OCI-LY7 (cell line): ENCODE measurements around the gene MTF2. TPM values are rescaled to one million over a fixed set of nuclear protein-coding genes. Genes with fewer than 3 reads are reported as not detected.

Source experiments
- BruUV-seq: library from RNA; stranded (reverse); fragments of 400-500 nt; replicated peaks from 2 replicates; lab custom pipeline; 2021; lab: Mats Ljungman, UMichigan
- CTCF ChIA-PET: fragments of 300-600 bp; sonication (Branson Sonifier 250); formaldehyde crosslinking; loops from one replicate; lab custom pipeline; 2022; ENCODE audit warnings: antibody characterized with exemption; ENCODE audit not compliant: unreplicated experiment; lab: Charles Lee
- POLR2A ChIA-PET: fragments of 300-600 bp; sonication (Branson Sonifier 250); formaldehyde crosslinking; loops from one replicate; lab custom pipeline; 2022; ENCODE audit warnings: antibody characterized with exemption; lab: Charles Lee
- DNase-seq: peaks from one replicate; pipeline ENCODE4 v3.0.0-alpha.2; 2015; ENCODE audit warnings: low spot score
- H2AFZ ChIP-seq: fragments of 200-600 bp; sonication (generic), shearing (Covaris generic); 2 replicates; pipeline ENCODE4 v1.6.1; 2014; ENCODE audit warnings: mild to moderate bottlenecking, antibody characterized with exemption, low read length, moderate library complexity
- H3K27ac ChIP-seq: fragments of 200-600 bp; sonication (generic); 2 replicates; pipeline ENCODE4 v1.5.1; 2014; ENCODE audit warnings: mixed run types, low read depth, mild to moderate bottlenecking, moderate library complexity, low read length, inconsistent platforms; ENCODE audit not compliant: poor library complexity, severe bottlenecking
- H3K36me3 ChIP-seq: fragments of 200-600 bp; sonication (generic); 2 replicates; pipeline ENCODE4 v1.6.1; 2014; ENCODE audit warnings: mild to moderate bottlenecking, antibody characterized with exemption, low read length, moderate library complexity, mixed read lengths; ENCODE audit not compliant: insufficient read depth
- H3K4me1 ChIP-seq: fragments of 200-600 bp; sonication (generic); 2 replicates; pipeline ENCODE4 v1.5.1; 2014; ENCODE audit warnings: mild to moderate bottlenecking, low read length; ENCODE audit not compliant: insufficient read depth, poor library complexity, severe bottlenecking
- H3K4me2 ChIP-seq: fragments of 200-600 bp; sonication (generic); 2 replicates; pipeline ENCODE4 v1.6.1; 2014; ENCODE audit warnings: mild to moderate bottlenecking, low read length
- H3K4me3 ChIP-seq: fragments of 200-600 bp; sonication (generic); 2 replicates; pipeline ENCODE4 v1.5.1; 2014; ENCODE audit warnings: mild to moderate bottlenecking, low read depth, low read length; ENCODE audit not compliant: poor library complexity, severe bottlenecking
- H3K79me2 ChIP-seq: fragments of 200-600 bp; sonication (generic); 2 replicates; pipeline ENCODE4 v1.6.1; 2016; ENCODE audit warnings: low read depth, mild to moderate bottlenecking, low read length, moderate library complexity, mixed read lengths; ENCODE audit not compliant: insufficient read depth
- H3K9me2 ChIP-seq: fragments of 200-600 bp; sonication (generic); 2 replicates; pipeline ENCODE4 v1.6.1; 2016; ENCODE audit warnings: mild to moderate bottlenecking, low read length, mixed read lengths; ENCODE audit not compliant: insufficient read depth
- H3K9me3 ChIP-seq: fragments of 200-600 bp; sonication (generic); 2 replicates; pipeline ENCODE4 v1.6.1; 2014; ENCODE audit warnings: mild to moderate bottlenecking, mixed run types, low read length, mixed read lengths
- H4K20me1 ChIP-seq: fragments of 200-600 bp; sonication (generic); 2 replicates; pipeline ENCODE4 v1.6.1; 2014; ENCODE audit warnings: mild to moderate bottlenecking, antibody characterized with exemption, low read length, moderate library complexity, mixed read lengths; ENCODE audit not compliant: insufficient read depth
- EZH2phosphoT487 ChIP-seq: fragments of 200-600 bp; sonication (generic); IDR thresholded peaks from 2 replicates; pipeline ENCODE4 v1.6.1; 2018; ENCODE audit warnings: low read depth, borderline replicate concordance, mild to moderate bottlenecking, mixed run types, antibody characterized with exemption, low read length, moderate library complexity, mixed read lengths
- intact Hi-C: fragments of 100-400 bp; cut with micrococcal nuclease; formaldehyde crosslinking; loops from one replicate; pipeline ENCODE4 v1.10.0; 2022; ENCODE audit not compliant: unreplicated experiment
- total RNA-seq, 2 experiments: library from RNA; depleted of rRNA in 1 of 2; stranded (reverse); fragments of >200 nt in 1 of 2; shearing (Covaris generic) in 1 of 2; gene quantifications; 2 replicates each; pipeline ENCODE4 v1.2.3, GENCODE V29; 2014 to 2022
- TF ChIP-seq, protein P1 (sequence below): fragments of 200-600 bp; sonication (generic); conservative IDR thresholded peaks from 2 replicates; pipeline ENCODE4 v1.5.1; 2014; ENCODE audit warnings: mild to moderate bottlenecking, antibody characterized with exemption, low read length, moderate library complexity, mixed read lengths

The MTF2 gene
- total RNA-seq, 2 experiments from 2014 or later: 48.1 to 112 TPM

DNA sequence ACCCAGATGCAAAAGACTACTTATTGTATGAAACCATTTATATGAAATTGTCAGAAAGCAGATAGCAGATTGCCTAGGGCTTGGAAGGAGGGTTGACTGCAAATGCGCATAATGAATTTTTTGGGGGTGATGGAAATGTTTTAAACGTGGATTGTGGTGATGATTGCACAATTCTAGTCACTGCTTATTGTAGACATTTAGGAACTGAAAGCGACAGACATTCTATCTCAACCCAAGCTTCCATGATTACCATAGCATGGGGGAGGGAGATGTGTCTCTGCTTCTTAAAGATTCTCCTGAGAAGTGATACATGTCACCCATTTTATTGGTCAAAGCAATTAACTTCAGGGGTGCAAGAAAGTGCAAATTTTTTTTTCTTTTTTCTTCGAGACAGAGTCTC, 2.8 kb upstream of the MTF2 start:
- H2AFZ ChIP-seq: peak overlapping the region; percentile 80
- no peak for DNase-seq
- no peaks in the 10 kb centered on the region for H3K9me2 ChIP-seq
- H4K20me1 ChIP-seq: peaks cover 8% of the 10 kb centered on the region; the same call in 1 of the 2 replicates
- H3K9me3 ChIP-seq: no peaks in the 10 kb centered on the region
- no peak overlapping the region for H3K27ac ChIP-seq
- ChIA-PET CTCF (interaction anchor here (0.6 kb wide), 1 partner anchor 14 kb away, joined by 3 read pairs; no protein-coding TSS in a partner anchor), POLR2A (no interaction called here)
- no peak for TF ChIP-seq EZH2phosphoT487
- TF ChIP-seq, protein P1, sequence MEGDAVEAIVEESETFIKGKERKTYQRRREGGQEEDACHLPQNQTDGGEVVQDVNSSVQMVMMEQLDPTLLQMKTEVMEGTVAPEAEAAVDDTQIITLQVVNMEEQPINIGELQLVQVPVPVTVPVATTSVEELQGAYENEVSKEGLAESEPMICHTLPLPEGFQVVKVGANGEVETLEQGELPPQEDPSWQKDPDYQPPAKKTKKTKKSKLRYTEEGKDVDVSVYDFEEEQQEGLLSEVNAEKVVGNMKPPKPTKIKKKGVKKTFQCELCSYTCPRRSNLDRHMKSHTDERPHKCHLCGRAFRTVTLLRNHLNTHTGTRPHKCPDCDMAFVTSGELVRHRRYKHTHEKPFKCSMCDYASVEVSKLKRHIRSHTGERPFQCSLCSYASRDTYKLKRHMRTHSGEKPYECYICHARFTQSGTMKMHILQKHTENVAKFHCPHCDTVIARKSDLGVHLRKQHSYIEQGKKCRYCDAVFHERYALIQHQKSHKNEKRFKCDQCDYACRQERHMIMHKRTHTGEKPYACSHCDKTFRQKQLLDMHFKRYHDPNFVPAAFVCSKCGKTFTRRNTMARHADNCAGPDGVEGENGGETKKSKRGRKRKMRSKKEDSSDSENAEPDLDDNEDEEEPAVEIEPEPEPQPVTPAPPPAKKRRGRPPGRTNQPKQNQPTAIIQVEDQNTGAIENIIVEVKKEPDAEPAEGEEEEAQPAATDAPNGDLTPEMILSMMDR: no peak
- BruUV-seq: no TSS peak
- intact Hi-C loops: loop anchor here (5.0 kb wide), 3 partner anchors 114 to 271 kb away; partner anchors contain the start of genes DIPK1A, DR1 and RPL5
- peaks cover 19% of the 10 kb centered on the region for H3K36me3 ChIP-seq
- peaks cover 26% of the 10 kb centered on the region for H3K4me1 ChIP-seq
- no peak overlapping the region for H3K4me3 ChIP-seq
- H3K79me2 ChIP-seq: peaks cover 31% of the 10 kb centered on the region
- H3K4me2 ChIP-seq: no peak overlapping the region

DNA sequence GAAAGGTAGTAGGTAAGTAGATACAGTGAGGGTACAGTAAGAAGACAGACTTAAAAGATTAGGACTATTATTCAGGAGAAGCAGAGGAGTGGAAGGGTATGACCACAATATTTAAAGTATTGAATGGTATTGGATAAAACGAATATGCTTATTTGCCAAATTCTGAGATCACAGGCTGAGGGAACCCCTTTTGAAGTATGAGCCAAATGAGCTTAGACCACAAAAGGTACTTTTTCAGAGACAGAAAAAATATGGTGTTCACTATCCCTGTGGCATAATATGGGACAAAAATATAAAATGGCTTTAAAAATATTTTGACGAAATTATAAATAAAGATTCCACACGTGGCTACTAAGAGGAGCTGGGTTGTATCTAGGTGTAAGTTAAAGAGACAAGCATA, 880 bp upstream of the MTF2 start:
- intact Hi-C loops: loop anchor here (2.0 to 5.0 kb wide), 4 partner anchors 49 to 269 kb away; partner anchors contain the start of genes DIPK1A, DR1 and RPL5
- ChIA-PET POLR2A (interaction anchor here (0.6 to 3.2 kb wide), 30 partner anchors 8 to 246 kb away, joined by 3 to 23 read pairs (median 4); no protein-coding TSS in a partner anchor), CTCF (interaction anchor here (0.9 to 1.0 kb wide), 2 partner anchors 43 to 55 kb away, joined by 3 to 4 read pairs; no protein-coding TSS in a partner anchor)
- Histone ChIP-seq H3K4me1 (peaks cover 44% of the 10 kb centered on the region), H3K4me2 (peak overlapping the region; percentile 91), H3K4me3 (peak overlapping the region; percentile 84), H3K27ac (peak overlapping the region; percentile 87), H3K79me2 (peaks cover 50% of the 10 kb centered on the region), H3K9me3 (peaks cover 8% of the 10 kb centered on the region; the same call in 1 of the 2 replicates), H3K9me2 (no peaks in the 10 kb centered on the region), H2AFZ (peak overlapping the region; percentile 52; the same call in 1 of the 2 replicates), H3K36me3 (peaks cover 39% of the 10 kb centered on the region), H4K20me1 (peaks cover 22% of the 10 kb centered on the region)
- TF ChIP-seq EZH2phosphoT487: no peak
- TF ChIP-seq, protein P1: no peak
- BruUV-seq: no TSS peak
- no peak for DNase-seq

DNA sequence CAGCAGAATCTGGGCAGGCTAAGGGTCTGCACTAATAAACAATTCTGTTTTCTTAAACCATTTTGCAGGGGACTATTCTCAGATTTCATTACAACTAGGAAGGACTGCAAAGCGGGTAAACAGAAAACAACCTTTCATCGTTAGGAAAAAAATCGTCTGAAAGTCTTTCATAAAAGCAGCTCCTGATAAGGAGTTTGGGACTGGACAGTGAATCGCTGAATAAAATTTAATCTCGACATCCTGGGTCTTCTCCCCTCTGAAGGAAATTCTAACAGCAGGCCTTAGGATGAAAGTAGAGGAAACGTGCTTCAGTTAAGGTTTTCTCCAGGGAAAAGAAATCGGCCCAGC, 471 bp upstream of the MTF2 start:
- peaks cover 45% of the 10 kb centered on the region for H3K4me1 ChIP-seq
- H3K9me2 ChIP-seq: no peaks in the 10 kb centered on the region
- H3K9me3 ChIP-seq: peaks cover 12% of the 10 kb centered on the region
- H3K4me2 ChIP-seq: peak overlapping the region; percentile 91
- peak overlapping the region; percentile 87 for H3K27ac ChIP-seq
- peaks cover 24% of the 10 kb centered on the region for H4K20me1 ChIP-seq
- peaks cover 54% of the 10 kb centered on the region for H3K79me2 ChIP-seq
- ChIA-PET CTCF (interaction anchor here (0.9 to 1.0 kb wide), 3 partner anchors 10 to 55 kb away, joined by 3 to 4 read pairs (median 3); no protein-coding TSS in a partner anchor), POLR2A (interaction anchor here (0.6 to 3.2 kb wide), 30 partner anchors 8 to 246 kb away, joined by 3 to 23 read pairs (median 4); no protein-coding TSS in a partner anchor)
- TSS peak; percentile 98 for BruUV-seq
- peak overlapping the region; percentile 84 for H3K4me3 ChIP-seq
- intact Hi-C loops: loop anchor here (2.0 to 5.0 kb wide), 4 partner anchors 50 to 269 kb away; partner anchors contain the start of genes DIPK1A, DR1 and RPL5
- DNase-seq: no peak
- TF ChIP-seq, protein P1: no peak; the same call in 1 of the 2 replicates
- TF ChIP-seq EZH2phosphoT487: no peak
- peaks cover 43% of the 10 kb centered on the region for H3K36me3 ChIP-seq
- peak overlapping the region; percentile 52; the same call in 1 of the 2 replicates for H2AFZ ChIP-seq
